Coronary artery (tissue), 2 donors: ENCODE results near the gene TMPRSS6.

Experiments
- DNase-seq: peaks from one replicate; pipeline ENCODE4 v3.0.0-alpha.2; 2017; ENCODE audit warnings: low spot score
- H3K27ac ChIP-seq, 2 donors: fragments of 200-600 bp; sonication (generic); one replicate each; pipeline ENCODE4 v1.5.1; 2016 to 2019
- H3K4me3 ChIP-seq: fragments of 200-600 bp; sonication (generic); 2 replicates; pipeline ENCODE4 v1.5.1; 2016; ENCODE audit warnings: mild to moderate bottlenecking, moderate library complexity
- CTCF ChIP-seq: fragments of 200-600 bp; sonication (generic); IDR thresholded peaks from one replicate; pipeline ENCODE4 v1.5.1; 2019; ENCODE audit warnings: antibody characterized with exemption

Gene TMPRSS6

GRCh38 chr22:37153901-37154300 is 44.4 kb upstream of the TMPRSS6 start:
- no peak overlapping the region for H3K4me3 ChIP-seq
- no peak for DNase-seq
- no peak overlapping the region for H3K27ac ChIP-seq
- TF ChIP-seq CTCF, result no peak

- H3K4me3 ChIP-seq, result no peak overlapping the region
- H3K27ac ChIP-seq, result no peak overlapping the region
- no peak for TF ChIP-seq CTCF
- DNase-seq, result no peak
Measured at GRCh38 chr22:37151401-37151800, 41.9 kb upstream of the TMPRSS6 start.

GRCh38 chr22:37150701-37151100 is 41.2 kb upstream of the TMPRSS6 start:
- H3K27ac ChIP-seq, result no peak overlapping the region
- no peak for TF ChIP-seq CTCF
- H3K4me3 ChIP-seq, result no peak overlapping the region

GRCh38 chr22:37148742-37149665 is 39.5 kb upstream of the TMPRSS6 start:
- no peak overlapping the region for H3K4me3 ChIP-seq
- DNase-seq, result no peak
- no peak overlapping the region for H3K27ac ChIP-seq
- no peak for TF ChIP-seq CTCF

More at GRCh38 chr22:37150701-37151100, 41.2 kb upstream of the TMPRSS6 start:
- DNase-seq, result no peak

GRCh38 chr22:37148031-37148651 is 38.6 kb upstream of the TMPRSS6 start:
- Histone ChIP-seq H3K4me3 (no peak overlapping the region), H3K27ac (no peak overlapping the region)
- TF ChIP-seq CTCF, result no peak
- no peak for DNase-seq

GRCh38 chr22:37147186-37147990 is 37.9 kb upstream of the TMPRSS6 start:
- Histone ChIP-seq H3K4me3 (no peak overlapping the region), H3K27ac (no peak overlapping the region)
- TF ChIP-seq CTCF, result no peak
- no peak for DNase-seq
